HG02610 (cell line): Measurements from ENCODE around the gene SMYD2.

Experiments used
- ATAC-seq: cut with Tn5 transposase; IDR thresholded peaks from one replicate; pipeline ENCODE4 v1.9.1; 2021; ENCODE audit warnings: mild to moderate bottlenecking, moderate library complexity; ENCODE audit not compliant: unreplicated experiment

SMYD2 gene

GRCh38 chr1:214384373-214385079, 103.6 kb downstream of the SMYD2 start:
- ATAC-seq: no peak

- no peak for ATAC-seq
These were observed 104.5 kb downstream of the SMYD2 start for GRCh38 chr1:214385428-214385827.

- ATAC-seq: no peak
These were observed 105.4 kb downstream of the SMYD2 start for GRCh38 chr1:214386333-214386732.
